Right lobe of liver (tissue), 6 donors: ENCODE results near the gene PTPRK. TPM values are rescaled to one million over a fixed set of nuclear protein-coding genes. Genes with fewer than 3 reads are reported as not detected.
"Not testable (repeated sequence)": the region's sequence is repeated elsewhere in the genome, so short reads cannot be mapped to it uniquely, and the experiment has no call there.

Experiments
- ATAC-seq, 4 donors: fragments of 200-7000 bp; cut with Tn5 transposase; one replicate each; pipeline ENCODE4 v1.9.1; 2020; ENCODE audit warnings: mild to moderate bottlenecking in 4 of 4, moderate library complexity in 4 of 4
- DNase-seq, 3 donors: peaks; one replicate each; pipeline ENCODE4 v3.0.0-alpha.2; 2020
- H3K27ac ChIP-seq, 3 donors: fragments of 200-600 bp; one replicate each; pipeline ENCODE4 v1.8.0; 2022
- H3K27me3 ChIP-seq, 2 donors: fragments of 200-600 bp; one replicate each; pipeline ENCODE4 v1.8.0; 2022
- H3K36me3 ChIP-seq, 4 donors: fragments of 200-600 bp; sonication (generic) in 1 of 4; one replicate each; pipeline versions ENCODE4 v1.5.1 to v1.8.0; 2017 to 2022; ENCODE audit warnings: control low read depth in 1 of 4
- H3K4me1 ChIP-seq, 4 donors: fragments of 200-600 bp; sonication (generic) in 1 of 4; one replicate each; pipeline versions ENCODE4 v1.5.1 to v1.8.0; 2017 to 2022; ENCODE audit warnings: control low read depth in 1 of 4
- H3K4me3 ChIP-seq, 3 donors: fragments of 200-600 bp; one replicate each; pipeline ENCODE4 v1.8.0; 2022
- H3K9me3 ChIP-seq, 4 donors: fragments of 200-600 bp; sonication (generic) in 1 of 4; one replicate each; pipeline versions ENCODE4 v1.5.1 to v1.8.0; 2017 to 2022; ENCODE audit warnings: control low read depth in 1 of 4
- CTCF ChIP-seq, 4 donors: fragments of 200-600 bp in 3 of 4; fragments of 450-650 bp in 1 of 4; IDR thresholded peaks; one replicate each; pipeline versions ENCODE4 v1.5.1 to v1.8.0; 2016 to 2022; ENCODE audit warnings: antibody characterized with exemption in 4 of 4, mild to moderate bottlenecking in 2 of 4
- POLR2A ChIP-seq: fragments of 450-650 bp; IDR thresholded peaks from one replicate; pipeline ENCODE4 v1.6.1; 2017; ENCODE audit warnings: antibody characterized with exemption, mild to moderate bottlenecking
- WGBS: methylation state at CpG from one replicate; pipeline ENCODE4 v1.1.6; 2018; ENCODE audit warnings: low coverage, low lambda C conversion rate; ENCODE audit not compliant: insufficient coverage; ENCODE audit errors: missing lambda C conversion rate; 5-methylcytosine and 5-hydroxymethylcytosine counted together
- intact Hi-C, 2 donors: fragments of 100-400 bp; cut with DNase I; formaldehyde crosslinking; loops; one replicate each; pipeline versions ENCODE4 v1.11.2 to v1.14.1; 2022
- total RNA-seq, 6 experiments: library from RNA; depleted of rRNA in 2 of 6; stranded (reverse); fragments of >200 nt in 2 of 6; fragmentation: NEBNext Ultra II Directional in 3 of 6; extraction: Animal tissue kit (Norgen Biotek cat#: 25700) in 3 of 6; gene quantifications; one replicate each; pipeline versions ENCODE4 v1.1.0 to v1.2.4, GENCODE V29; 2016 to 2023
- donor health status: DM: no; HTN: yes; CAD: no.
- donor health status: DM: no; HTN: no; CAD: no.
- donor health status: DM: no; HTN: no; CAD: no.
- donor health status: DM: no; HTN: yes; CAD: no.
- donor health status: DM: no; HTN: yes; CAD: no.

PTPRK gene
- total RNA-seq, 6 experiments from 2014 or later: 27.7 to 54.5 (median 35.7) TPM

- Histone ChIP-seq H3K36me3 (no peaks in the 10 kb centered on the region), H3K27me3 (no peaks in the 10 kb centered on the region), H3K4me1 (no peaks in the 10 kb centered on the region), H3K27ac (no peak overlapping the region), H3K4me3 (no peak overlapping the region), H3K9me3 (no peaks in the 10 kb centered on the region)
- TF ChIP-seq CTCF (IDR thresholded peaks at IDR 0.05): no peak
- no peak for TF ChIP-seq POLR2A
- DNase-seq (no peak), ATAC-seq (no peak)
- WGBS: 90% methylated on average over 3 of the region's 3 CpGs
- intact Hi-C loops: no loop called here
These were observed 73.9 kb downstream of the PTPRK start for GRCh38 chr6:128446497-128446896.

DNA sequence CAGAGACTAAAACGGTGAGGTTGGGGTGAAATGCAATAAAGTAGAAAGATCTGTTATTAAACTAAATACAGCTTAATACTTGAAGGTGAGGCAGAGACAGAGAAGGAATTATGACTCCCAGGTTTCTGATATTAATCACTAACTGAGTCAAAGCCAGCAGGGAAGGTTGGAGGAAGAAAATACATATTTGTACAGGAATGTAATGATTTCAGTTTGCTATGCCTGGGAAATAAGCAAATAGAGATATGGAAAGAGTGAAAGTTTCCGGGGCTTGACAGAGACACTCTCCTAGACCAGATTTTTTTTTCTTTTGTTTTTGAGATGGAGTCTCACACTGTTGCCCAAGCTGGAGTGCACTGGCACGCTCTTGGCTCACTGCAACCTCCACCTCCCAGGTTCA lies 76.8 kb downstream of the PTPRK start:
- Histone ChIP-seq H3K36me3 (no peaks in the 10 kb centered on the region), H3K4me3 (no peak overlapping the region), H3K9me3 (no peaks in the 10 kb centered on the region), H3K27me3 (no peaks in the 10 kb centered on the region), H3K27ac (no peak overlapping the region), H3K4me1 (no peaks in the 10 kb centered on the region)
- intact Hi-C loops: no loop called here
- DNase-seq (no peak), ATAC-seq (no peak)
- TF ChIP-seq POLR2A: no peak
- TF ChIP-seq CTCF (IDR thresholded peaks at IDR 0.05): no peak
- WGBS: 54% methylated on average over 2 of the region's 3 CpGs

- Histone ChIP-seq H3K4me1 (no peaks in the 10 kb centered on the region), H3K9me3 (no peaks in the 10 kb centered on the region), H3K27me3 (no peaks in the 10 kb centered on the region), H3K36me3 (no peaks in the 10 kb centered on the region), H3K27ac (no peak overlapping the region), H3K4me3 (no peak overlapping the region)
- intact Hi-C loops: no loop called here
- no peak for ATAC-seq
- no peak for DNase-seq
- no peak for TF ChIP-seq POLR2A
- TF ChIP-seq CTCF (IDR thresholded peaks at IDR 0.05): no peak
These were observed 80.8 kb downstream of the PTPRK start for GRCh38 chr6:128439627-128440026.

- TF ChIP-seq CTCF (IDR thresholded peaks at IDR 0.05) (no peak), POLR2A (no peak)
- intact Hi-C loops: no loop called here
- H3K27ac ChIP-seq: no peak overlapping the region
- H3K4me3 ChIP-seq: no peak overlapping the region
- no peaks in the 10 kb centered on the region for H3K9me3 ChIP-seq
- DNase-seq: no peak
- ATAC-seq: peak in 2 of 4 donors; percentile 18 to 23
- H3K4me1 ChIP-seq: no peaks in the 10 kb centered on the region
- no peaks in the 10 kb centered on the region for H3K36me3 ChIP-seq
- H3K27me3 ChIP-seq: no peaks in the 10 kb centered on the region
These were observed 82.0 kb downstream of the PTPRK start for GRCh38 chr6:128438393-128438792.

- ATAC-seq: no peak
- no peaks in the 10 kb centered on the region for H3K4me1 ChIP-seq
These were observed 82.7 kb downstream of the PTPRK start for GRCh38 chr6:128437685-128438084.

GRCh38 chr6:128434752-128435151 lies 85.6 kb downstream of the PTPRK start:
- intact Hi-C loops, H3K36me3 ChIP-seq, H3K4me1 ChIP-seq, H3K9me3 ChIP-seq, DNase-seq, H3K4me3 ChIP-seq, H3K27ac ChIP-seq, H3K27me3 ChIP-seq: not testable (repeated sequence)
- ATAC-seq: peak in 1 of 4 donors; percentile 22
- whole genome bisulfite sequencing: 50% methylated on average over 1 of the region's 1 CpG

More at GRCh38 chr6:128437685-128438084, 82.7 kb downstream of the PTPRK start:
- WGBS: 97% methylated on average over 6 of the region's 10 CpGs
- H3K9me3 ChIP-seq: no peaks in the 10 kb centered on the region
- no peaks in the 10 kb centered on the region for H3K36me3 ChIP-seq
- TF ChIP-seq POLR2A (no peak), CTCF (IDR thresholded peaks at IDR 0.05) (no peak)
- H3K27me3 ChIP-seq: no peaks in the 10 kb centered on the region
- no peak for DNase-seq
- no peak overlapping the region for H3K4me3 ChIP-seq
- no peak overlapping the region for H3K27ac ChIP-seq
- intact Hi-C loops: no loop called here
